ENCODE measurements around the gene ME3.
A peak's percentile ranks its signal among the peaks of the same experiment; 100 is the strongest.

The ME3 gene

DNA sequence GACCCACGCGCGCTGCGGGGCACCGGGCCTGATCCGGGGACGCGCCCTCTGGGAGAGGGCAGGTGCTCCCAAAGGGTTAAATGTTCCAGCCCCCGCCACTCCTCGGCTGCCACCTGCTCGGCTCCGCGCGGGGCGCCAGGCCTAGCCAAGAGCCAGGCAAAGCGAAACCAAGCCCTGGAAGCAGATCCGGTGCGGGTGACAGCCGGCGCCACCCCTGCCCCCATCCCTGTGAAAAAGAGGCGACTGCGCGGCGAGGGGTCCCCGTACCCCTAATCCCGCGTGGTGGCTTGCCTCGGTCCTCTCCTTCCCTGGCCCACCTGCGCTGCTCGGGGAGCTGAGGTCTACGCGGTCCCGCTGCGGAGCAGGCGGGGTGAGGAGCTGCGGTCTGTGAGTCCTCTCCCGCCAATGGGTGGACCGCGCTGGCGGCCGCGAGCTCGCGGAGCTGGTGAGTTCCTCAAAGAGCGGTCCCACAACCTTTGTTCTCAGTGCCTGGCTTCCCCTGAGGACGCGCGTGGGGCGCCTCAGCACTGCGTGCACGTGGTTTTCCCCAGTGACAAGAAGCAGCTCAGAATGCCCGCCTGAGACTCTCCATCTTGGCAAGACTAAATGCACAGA lies at the start of gene ME3:
TSS of gene ME3 (minus strand) at position 610 of the 615 bp plus-strand sequence.
- DNase-seq: peak; percentile 38

- no peak for DNase-seq
Observed at GRCh38 chr11:86722006-86722405, 49.6 kb upstream of the ME3 start.

- DNase-seq: no peak
Observed at GRCh38 chr11:86720546-86720945, 48.1 kb upstream of the ME3 start.

DNA sequence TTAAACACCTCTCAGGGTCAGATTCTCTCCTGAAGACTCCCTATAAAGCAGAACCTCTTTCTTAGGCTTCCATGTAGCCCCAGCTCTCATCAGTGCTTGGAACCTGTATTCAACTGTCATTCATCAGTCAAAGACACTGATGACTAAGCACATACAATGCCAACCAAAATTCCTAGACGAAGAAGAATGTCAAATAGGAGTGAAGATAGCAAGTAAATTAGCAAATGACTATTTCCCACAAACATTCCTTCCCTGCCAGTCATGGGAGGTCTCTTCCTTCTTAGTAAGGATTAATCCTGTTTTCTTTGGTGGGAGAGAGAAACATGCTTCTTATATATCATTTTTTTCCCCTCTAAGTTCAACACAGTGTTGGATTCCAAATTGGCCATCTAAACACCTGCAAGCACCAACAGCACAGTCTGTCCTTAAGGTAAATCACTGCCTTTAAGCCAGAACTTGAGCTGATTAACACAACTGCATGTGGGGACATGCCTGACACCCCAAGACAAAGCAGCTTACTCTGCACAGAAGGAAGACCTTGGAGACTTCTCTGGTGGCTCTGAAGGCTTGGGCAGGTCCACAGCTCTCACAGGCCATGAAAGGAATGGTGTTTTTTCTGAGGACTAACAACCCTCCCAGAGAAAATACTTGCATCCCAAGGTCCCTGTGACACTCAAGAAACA lies 47.5 kb upstream of the ME3 start:
- no peak for DNase-seq

DNA sequence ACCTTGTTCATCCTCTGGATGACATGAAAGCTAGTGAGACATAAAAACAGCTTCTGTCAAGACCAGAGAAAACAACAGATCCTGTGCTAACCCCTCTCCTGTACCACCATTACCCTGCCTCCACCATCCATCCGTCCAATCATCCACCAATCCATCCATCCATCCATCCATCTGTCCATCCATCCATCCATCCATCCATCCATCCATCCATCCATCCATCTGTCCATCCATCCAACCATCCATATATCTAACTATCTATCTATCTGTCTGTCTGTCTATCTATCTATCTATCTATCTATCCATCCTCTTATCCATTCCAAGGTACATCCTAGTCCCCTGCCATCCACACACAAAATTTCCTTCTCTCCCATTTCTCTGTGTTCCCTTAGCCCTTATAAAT lies 46.6 kb upstream of the ME3 start:
- DNase-seq: no peak

DNA sequence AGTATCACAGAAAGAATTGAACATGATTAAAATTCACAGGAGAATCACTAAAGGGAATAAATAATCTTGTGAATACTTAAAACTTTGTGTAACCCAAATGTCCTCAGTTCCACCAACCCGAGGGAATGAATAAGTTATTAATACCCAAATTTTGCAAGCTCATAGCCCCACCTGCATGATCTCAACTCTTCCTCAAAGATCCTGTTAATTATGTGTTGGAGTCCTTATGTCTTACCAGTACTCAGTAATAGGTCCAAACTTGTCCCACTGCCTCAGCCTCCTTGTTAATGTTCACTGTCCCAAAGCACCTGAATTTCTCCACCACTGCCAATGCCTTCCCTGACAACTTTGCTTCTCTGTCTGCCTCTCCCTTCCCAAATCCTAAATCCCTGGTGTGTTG lies 46.1 kb upstream of the ME3 start:
- no peak for DNase-seq

DNA sequence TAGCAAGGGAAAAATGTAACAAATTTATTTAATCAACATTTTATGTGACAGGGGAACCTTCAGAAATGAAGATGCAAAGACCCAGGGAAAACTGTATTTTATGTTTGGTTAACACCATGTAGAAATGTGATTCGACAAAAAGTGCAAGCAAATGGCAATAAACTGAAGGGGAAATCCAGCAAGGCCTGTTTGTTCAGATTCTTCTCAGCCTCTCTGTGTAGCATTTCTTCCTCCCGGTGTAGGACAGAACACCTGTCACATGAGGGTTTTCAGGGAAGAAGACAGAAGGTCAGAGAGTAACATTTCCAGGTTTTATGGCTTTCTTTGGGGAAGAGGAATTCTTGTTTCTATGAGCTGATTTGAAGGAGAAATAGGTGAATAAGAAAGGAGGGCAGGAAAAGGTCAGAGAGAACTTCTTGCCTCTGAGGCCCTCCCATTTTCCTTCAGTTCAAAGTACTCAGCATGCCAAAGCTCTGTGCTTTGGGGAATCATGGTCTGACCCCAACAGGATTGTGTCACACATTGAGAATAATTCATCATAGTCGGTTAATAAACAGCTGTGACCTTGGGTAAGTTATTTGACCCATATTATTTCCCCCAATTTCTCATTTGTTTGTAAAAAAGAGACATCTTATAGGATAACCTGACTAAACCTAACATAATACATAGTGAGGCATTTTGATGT lies 45.5 kb upstream of the ME3 start:
- DNase-seq: no peak

- no peak for DNase-seq
Observed at GRCh38 chr11:86715611-86716010, 43.2 kb upstream of the ME3 start.

GRCh38 chr11:86713552-86713951 lies 41.1 kb upstream of the ME3 start:
- DNase-seq: no peak

DNA sequence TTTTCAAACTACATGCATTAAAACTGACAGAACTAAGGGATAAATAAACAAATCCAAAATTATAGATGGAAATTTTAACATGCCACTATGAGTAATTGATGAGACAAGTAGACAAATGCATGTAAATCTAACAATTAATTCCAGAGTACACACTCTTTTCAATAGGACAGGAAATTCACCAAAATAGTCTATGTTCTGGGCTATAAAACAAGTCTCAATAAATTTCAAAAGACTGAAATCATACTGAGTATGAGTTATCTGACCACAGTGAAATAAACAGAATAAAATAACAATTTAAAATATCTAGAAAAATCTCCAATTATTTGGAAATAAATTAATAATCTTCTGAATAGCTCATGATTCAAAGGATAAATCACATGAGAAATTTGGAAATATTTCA lies 38.5 kb upstream of the ME3 start:
- DNase-seq: no peak

- no peak for DNase-seq
Observed at GRCh38 chr11:86708669-86709068, 36.3 kb upstream of the ME3 start.

DNA sequence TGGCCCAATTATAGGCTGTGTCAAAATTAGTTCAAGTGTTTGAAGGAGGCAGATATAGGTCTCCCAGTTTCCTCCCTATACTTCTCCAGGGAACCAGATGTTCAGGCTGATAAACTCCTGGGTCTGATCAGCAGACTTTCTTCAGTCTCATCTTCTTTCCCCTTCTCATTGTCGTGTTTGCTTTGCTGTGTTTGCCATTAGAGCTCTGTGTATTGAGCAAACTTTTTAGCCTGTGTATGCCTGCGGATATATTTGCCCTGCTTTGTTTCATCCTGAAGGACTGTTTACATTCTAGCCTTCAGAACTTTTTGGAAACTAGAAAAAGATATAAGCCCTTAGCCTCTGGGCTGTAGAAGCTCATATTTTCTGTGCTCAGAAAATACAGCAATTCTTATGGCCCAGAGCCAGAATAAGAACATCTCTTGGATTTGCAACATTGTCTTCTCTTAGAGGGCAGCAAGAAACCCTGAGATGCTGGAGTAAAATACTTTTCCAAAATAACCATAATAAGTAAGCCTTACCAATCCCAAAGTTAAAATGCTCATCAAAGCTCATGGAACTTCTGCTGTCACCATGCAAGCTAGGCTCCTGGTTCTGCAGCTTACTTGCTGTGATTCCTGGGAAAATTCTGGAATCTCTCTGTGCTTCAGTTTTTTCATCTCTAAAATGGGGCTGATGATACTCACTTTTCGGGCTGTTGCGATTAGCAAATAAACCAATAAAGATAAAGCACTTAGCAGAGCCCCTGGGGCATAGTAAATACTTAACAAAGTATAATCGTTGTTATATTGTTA lies 34.1 kb upstream of the ME3 start:
- DNase-seq: no peak

DNA sequence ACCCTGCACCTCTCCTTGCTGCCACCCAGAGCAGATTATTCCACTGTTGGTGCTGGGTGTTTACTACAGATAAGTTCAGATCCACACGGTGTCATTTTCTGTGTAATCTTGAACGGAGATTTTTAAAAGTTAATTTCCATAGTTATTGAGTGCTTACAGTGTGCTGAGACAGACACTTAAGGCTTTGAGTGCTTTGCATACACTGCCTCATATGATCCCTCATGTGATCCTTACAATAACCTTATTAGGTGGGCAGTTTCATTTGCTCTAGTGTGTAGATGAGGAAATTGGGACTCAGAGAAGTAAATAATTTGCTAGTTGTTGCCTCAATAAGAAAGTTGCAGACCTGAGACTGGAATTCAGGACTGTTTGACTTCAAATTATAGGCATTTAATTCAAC lies 32.3 kb upstream of the ME3 start:
- DNase-seq: no peak

DNA sequence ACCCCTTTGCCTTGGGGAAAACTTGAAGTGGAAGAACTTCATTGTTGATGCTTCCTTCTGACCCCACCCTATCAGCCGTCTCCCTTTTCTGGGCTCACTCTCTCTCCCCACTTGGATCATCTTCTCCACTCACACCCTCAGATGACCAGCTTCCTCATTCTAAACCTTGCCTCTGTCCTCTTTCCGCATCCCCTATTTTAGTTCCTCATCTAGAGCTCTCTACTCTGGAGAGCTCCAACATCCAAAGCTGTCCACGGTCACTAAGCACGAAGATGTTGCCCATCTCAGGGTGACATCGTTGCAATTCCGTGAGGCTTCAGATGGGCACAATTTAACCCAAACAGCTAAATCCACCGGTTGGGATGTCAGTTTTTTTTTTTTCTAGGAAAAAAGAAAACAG lies 31.6 kb upstream of the ME3 start:
- no peak for DNase-seq

DNA sequence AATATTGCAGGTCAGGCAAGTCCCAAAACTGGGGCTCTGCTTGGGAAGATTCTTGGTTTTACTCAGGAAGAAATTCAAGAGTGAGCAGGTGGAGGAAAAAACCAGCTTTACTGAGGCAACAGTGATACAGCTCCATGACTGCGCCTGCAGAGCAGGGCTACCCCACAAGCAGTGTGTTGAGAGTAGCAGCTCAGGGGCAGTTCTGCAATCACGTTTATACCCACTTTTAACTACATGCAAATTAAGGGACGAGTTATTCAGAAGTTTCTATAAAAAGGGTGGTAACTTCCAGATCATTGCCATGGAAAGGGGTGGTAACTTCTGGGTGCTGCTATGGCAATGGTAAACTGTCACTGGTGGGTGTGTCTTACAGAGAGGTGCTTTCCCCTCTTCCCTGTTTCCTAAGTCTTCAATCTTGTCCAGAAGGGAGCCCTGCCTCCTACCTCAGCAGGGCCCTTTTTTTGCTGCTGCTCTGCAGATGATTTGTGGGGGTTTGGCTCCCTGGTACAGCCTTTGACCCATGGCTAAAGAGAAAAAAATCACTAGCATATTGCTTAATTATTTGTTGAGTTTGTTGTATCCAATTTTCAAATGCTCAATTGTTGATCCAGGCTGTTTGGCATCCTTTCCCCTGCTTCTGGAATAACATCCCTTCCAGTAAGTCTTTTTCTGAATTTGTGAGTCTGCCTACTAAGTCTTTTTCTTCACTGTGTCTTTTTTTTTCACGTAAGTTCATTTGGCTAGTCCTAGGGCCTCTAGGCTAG lies 30.0 kb upstream of the ME3 start:
- DNase-seq: no peak

DNA sequence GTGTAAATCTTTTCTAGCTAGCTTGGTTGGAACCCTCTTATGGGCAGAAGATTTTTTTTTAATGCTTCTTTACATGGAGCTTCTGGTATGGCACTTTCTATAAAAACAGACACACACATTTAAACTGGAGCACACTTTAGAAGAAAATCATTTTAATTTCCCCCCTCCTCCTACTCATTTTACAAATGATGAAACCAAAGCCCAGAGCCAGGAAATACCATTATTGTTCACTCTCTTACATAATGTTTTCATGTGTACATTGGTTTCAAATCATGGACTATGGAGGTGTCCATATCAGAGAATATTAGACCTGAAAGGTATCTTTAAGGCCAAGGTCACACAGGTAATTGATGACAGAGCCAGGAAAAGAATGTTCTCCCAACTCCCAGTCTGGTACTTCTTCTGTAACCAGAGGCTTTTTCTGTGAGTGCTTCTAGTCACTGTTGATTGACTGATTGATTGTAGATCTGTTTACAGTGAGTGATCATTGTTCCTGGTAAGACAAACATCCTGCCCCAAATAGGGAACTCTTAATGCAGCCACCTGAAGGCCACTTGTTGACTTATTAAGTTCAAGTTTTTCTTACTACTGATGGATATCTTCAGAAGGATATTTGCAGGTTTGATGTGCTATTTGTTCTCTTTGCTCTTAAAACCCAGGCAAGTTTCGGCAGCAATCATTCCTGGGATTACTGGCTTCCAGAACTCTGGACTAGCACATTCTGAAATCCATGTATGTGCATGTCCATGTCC lies 26.8 kb upstream of the ME3 start:
- no peak for DNase-seq

DNA sequence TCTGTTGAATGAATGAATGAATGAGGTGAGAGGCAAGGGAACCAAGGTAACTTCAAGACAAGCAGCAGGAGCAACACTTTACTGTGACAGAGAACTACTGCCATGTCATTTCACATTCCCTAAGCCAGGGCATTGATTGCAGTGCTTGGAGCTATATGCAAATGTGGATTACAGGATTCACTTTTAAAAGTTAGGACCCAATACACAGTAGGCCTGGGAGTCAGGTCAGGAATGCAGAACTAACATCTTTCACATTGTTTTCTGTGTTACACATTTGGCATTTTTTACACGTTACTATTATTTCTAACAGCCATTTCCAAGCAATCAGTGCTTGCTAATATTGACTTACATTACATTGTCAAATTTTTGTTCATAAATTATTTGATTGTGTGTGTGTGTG lies 26.2 kb upstream of the ME3 start:
- DNase-seq: no peak

GRCh38 chr11:86696451-86696850 lies 24.0 kb upstream of the ME3 start:
- DNase-seq: no peak

DNA sequence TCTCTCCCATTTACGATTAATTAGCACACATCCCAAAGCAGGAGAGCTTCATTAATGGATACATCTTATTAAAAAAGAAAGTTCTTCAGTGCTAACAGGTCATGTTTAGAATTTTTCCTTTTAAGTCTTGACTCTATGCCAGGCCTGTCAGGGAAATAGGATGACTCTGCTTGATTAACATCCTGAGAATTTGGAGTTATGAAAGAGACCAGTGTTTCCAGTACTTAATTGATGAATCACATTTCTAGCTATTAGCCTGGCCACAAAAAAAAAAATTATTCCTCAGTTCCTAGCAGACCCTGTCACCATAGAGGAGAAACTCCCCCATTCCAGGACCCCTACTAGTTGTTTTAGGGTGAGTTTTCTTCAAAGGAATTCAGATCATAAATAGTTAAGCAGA lies 23.6 kb upstream of the ME3 start:
- DNase-seq: no peak

DNA sequence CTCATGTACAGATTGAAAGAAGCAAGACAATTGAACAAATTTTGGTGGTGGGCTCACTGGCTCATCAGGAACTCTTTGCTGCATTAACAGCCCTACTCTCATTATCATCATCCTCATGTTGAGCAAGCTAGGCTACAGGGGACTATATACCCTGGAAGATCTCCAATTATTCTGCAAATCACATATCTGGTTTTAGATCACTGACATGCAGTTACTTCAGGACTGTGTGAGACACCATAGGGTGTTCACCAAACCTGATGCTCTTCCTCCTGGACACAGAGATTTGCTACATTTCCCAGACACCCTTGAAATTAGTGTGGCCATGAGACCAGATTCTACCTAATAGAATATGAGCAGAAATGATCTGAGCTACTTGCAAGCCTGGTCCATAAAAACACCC lies 23.0 kb upstream of the ME3 start:
- no peak for DNase-seq

- DNase-seq: no peak
Observed at GRCh38 chr11:86693518-86693917, 21.1 kb upstream of the ME3 start.

GRCh38 chr11:86692746-86693145 lies 20.3 kb upstream of the ME3 start:
- DNase-seq: no peak

All from CD4-positive, alpha-beta T cell treated with Interleukin-17A for 4 hours (primary cell).